ENCODE data around the gene BCAS3.

The BCAS3 gene

DNA sequence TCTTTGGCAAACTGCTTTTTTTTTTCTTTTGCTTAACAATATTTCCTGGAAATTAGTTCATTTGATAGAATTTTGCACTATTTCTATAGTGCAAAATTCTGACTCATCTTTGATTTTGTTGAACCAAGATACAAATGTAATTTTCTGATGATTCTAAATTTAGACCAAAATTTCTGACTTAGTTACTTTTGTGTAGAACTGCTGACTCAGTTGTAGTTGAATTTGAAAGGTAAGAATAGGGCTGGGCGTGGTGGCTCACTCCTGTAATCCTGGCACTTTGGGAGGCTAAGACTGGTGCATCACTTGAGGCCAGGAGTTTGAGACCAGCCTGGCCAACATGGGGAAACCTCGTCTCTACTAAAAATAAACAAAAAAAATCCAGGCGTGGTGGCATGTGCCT is 223.0 kb downstream of the BCAS3 start:
- DNase-seq, result no peak
- no peak overlapping the region for H3K18ac ChIP-seq (ENCODE audit: low read length)
- no peak overlapping the region for H3K4ac ChIP-seq (ENCODE audit: low read depth, low read length)
- H3K27me3 ChIP-seq (ENCODE audit: insufficient read depth, low read length), result no peaks in the 10 kb centered on the region
- WGBS (ENCODE audit: extremely low coverage, insufficient coverage, insufficient read length), result no CpG with 5 or more reads among the region's 3 CpGs
- H3K79me2 ChIP-seq (ENCODE audit: control insufficient read depth, insufficient read depth, low read length, poor library complexity), result no peaks in the 10 kb centered on the region
- no peak overlapping the region for H4K91ac ChIP-seq (ENCODE audit: low read depth, low read length)
- no peak overlapping the region for H3K4me2 ChIP-seq (ENCODE audit: low read length)
- no peak overlapping the region for H2BK120ac ChIP-seq (ENCODE audit: insufficient read depth, low read length, poor library complexity)
- H3K23ac ChIP-seq (ENCODE audit: low read length), result no peak overlapping the region
- no peak overlapping the region for H3K14ac ChIP-seq (ENCODE audit: low read length)
- H3K4me1 ChIP-seq (ENCODE audit: control insufficient read depth in 1 of 2, insufficient read depth in 2 of 2, low read length in 2 of 2), result no peaks in the 10 kb centered on the region
- H3K9ac ChIP-seq (ENCODE audit: low read length), result no peak overlapping the region
- no peak overlapping the region for H4K12ac ChIP-seq (ENCODE audit: low read depth, low read length)
- H3K27ac ChIP-seq (ENCODE audit: low read depth, low read length), result no peak overlapping the region
- H3K4me3 ChIP-seq (ENCODE audit: low read depth, low read length), result no peak overlapping the region
- no peak overlapping the region for H4K8ac ChIP-seq (ENCODE audit: low read depth, low read length)
- H3K36me3 ChIP-seq (ENCODE audit: control insufficient read depth in 1 of 2, insufficient read depth in 2 of 2, low read length in 2 of 2), result peaks cover 0 to 2% of the 10 kb centered on the region in 2 experiments
- no peak overlapping the region for H2AFZ ChIP-seq (ENCODE audit: insufficient read depth, low read length, poor library complexity)
- H2BK12ac ChIP-seq (ENCODE audit: low read length), result no peak overlapping the region
- H3K9me3 ChIP-seq (ENCODE audit: insufficient read depth, low read depth, low read length), result no peaks in the 10 kb centered on the region
- no peaks in the 10 kb centered on the region for H3K79me1 ChIP-seq (ENCODE audit: low read length)
- no peak overlapping the region for H2BK5ac ChIP-seq (ENCODE audit: low read depth, low read length, poor library complexity)
- no peak overlapping the region for H2AK5ac ChIP-seq (ENCODE audit: low read length)

DNA sequence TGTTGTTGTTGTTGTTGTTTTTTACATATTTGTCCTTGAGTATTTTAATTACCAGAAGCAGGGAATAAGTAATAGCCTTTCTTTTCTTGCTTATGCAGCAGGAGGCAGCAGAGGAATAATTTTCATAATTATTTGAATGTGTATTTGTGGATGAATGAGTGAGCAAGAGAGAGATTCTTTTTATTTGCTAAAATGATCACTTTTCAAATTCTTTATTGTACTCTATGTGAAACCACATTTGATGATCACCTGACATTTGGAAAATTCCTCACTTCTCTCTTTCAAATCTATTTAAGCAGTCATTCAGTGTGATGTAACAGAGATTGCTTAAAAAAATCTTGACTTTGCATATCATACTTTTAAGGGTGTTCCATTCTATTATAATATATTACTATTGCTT is 223.6 kb downstream of the BCAS3 start:
- no peak overlapping the region for H2BK120ac ChIP-seq (ENCODE audit: insufficient read depth, low read length, poor library complexity)

DNA sequence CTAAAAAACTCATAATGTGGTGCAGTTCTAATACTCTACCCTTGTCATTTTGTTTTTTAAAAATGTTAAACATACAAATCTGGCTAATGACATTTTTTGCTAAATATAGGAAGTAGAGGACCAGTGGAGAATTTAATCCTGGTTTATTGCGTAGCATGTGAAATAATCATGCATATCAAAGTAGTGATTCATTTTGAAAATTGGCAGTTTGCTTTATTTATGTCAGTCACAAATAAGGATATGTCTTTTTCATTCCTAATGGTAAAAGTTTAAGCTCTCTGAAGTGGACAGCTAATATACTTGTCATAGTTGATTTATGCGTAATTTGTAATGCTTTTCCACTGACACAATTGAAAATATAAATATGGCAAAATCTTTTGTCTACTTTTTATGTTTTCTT is 224.2 kb downstream of the BCAS3 start:
- H3K27me3 ChIP-seq (ENCODE audit: insufficient read depth, low read length), result no peaks in the 10 kb centered on the region
- H4K12ac ChIP-seq (ENCODE audit: low read depth, low read length), result no peak overlapping the region
- H2AK5ac ChIP-seq (ENCODE audit: low read length), result no peak overlapping the region
- H4K91ac ChIP-seq (ENCODE audit: low read depth, low read length), result no peak overlapping the region
- no peak overlapping the region for H4K8ac ChIP-seq (ENCODE audit: low read depth, low read length)
- H2AFZ ChIP-seq (ENCODE audit: insufficient read depth, low read length, poor library complexity), result no peak overlapping the region
- H3K23ac ChIP-seq (ENCODE audit: low read length), result no peak overlapping the region
- no peak overlapping the region for H3K14ac ChIP-seq (ENCODE audit: low read length)
- no peak overlapping the region for H3K27ac ChIP-seq (ENCODE audit: low read depth, low read length)
- no peak overlapping the region for H3K4me3 ChIP-seq (ENCODE audit: low read depth, low read length)
- H3K79me1 ChIP-seq (ENCODE audit: low read length), result no peaks in the 10 kb centered on the region
- H3K18ac ChIP-seq (ENCODE audit: low read length), result no peak overlapping the region
- no peak overlapping the region for H3K4me2 ChIP-seq (ENCODE audit: low read length)
- no peak overlapping the region for H2BK120ac ChIP-seq (ENCODE audit: insufficient read depth, low read length, poor library complexity)
- peaks cover 0 to 2% of the 10 kb centered on the region in 2 experiments for H3K36me3 ChIP-seq (ENCODE audit: control insufficient read depth in 1 of 2, insufficient read depth in 2 of 2, low read length in 2 of 2)
- no peaks in the 10 kb centered on the region for H3K4me1 ChIP-seq (ENCODE audit: control insufficient read depth in 1 of 2, insufficient read depth in 2 of 2, low read length in 2 of 2)
- H2BK12ac ChIP-seq (ENCODE audit: low read length), result no peak overlapping the region
- no peak for DNase-seq
- no peak overlapping the region for H2BK5ac ChIP-seq (ENCODE audit: low read depth, low read length, poor library complexity)
- H3K4ac ChIP-seq (ENCODE audit: low read depth, low read length), result no peak overlapping the region
- no peak overlapping the region for H3K9ac ChIP-seq (ENCODE audit: low read length)
- no peaks in the 10 kb centered on the region for H3K79me2 ChIP-seq (ENCODE audit: control insufficient read depth, insufficient read depth, low read length, poor library complexity)
- no peaks in the 10 kb centered on the region for H3K9me3 ChIP-seq (ENCODE audit: insufficient read depth, low read depth, low read length)
- no CpG with 5 or more reads among the region's 2 CpGs for WGBS (ENCODE audit: extremely low coverage, insufficient coverage, insufficient read length)

More for the DNA sequence above, 223.6 kb downstream of the BCAS3 start:
- H4K91ac ChIP-seq (ENCODE audit: low read depth, low read length), result no peak overlapping the region
- H3K14ac ChIP-seq (ENCODE audit: low read length), result no peak overlapping the region
- H3K4me1 ChIP-seq (ENCODE audit: control insufficient read depth in 1 of 2, insufficient read depth in 2 of 2, low read length in 2 of 2), result no peaks in the 10 kb centered on the region
- no peak overlapping the region for H2BK12ac ChIP-seq (ENCODE audit: low read length)
- no peak overlapping the region for H3K9ac ChIP-seq (ENCODE audit: low read length)
- H3K27ac ChIP-seq (ENCODE audit: low read depth, low read length), result no peak overlapping the region
- H3K79me2 ChIP-seq (ENCODE audit: control insufficient read depth, insufficient read depth, low read length, poor library complexity), result no peaks in the 10 kb centered on the region
- no peaks in the 10 kb centered on the region for H3K27me3 ChIP-seq (ENCODE audit: insufficient read depth, low read length)
- no peak overlapping the region for H3K4me2 ChIP-seq (ENCODE audit: low read length)
- H2AK5ac ChIP-seq (ENCODE audit: low read length), result no peak overlapping the region
- no peak overlapping the region for H3K4ac ChIP-seq (ENCODE audit: low read depth, low read length)
- H3K23ac ChIP-seq (ENCODE audit: low read length), result no peak overlapping the region
- no peak overlapping the region for H3K4me3 ChIP-seq (ENCODE audit: low read depth, low read length)
- DNase-seq, result no peak
- H3K36me3 ChIP-seq (ENCODE audit: control insufficient read depth in 1 of 2, insufficient read depth in 2 of 2, low read length in 2 of 2), result peaks cover 0 to 2% of the 10 kb centered on the region in 2 experiments
- H3K18ac ChIP-seq (ENCODE audit: low read length), result no peak overlapping the region
- no peak overlapping the region for H4K8ac ChIP-seq (ENCODE audit: low read depth, low read length)
- no peak overlapping the region for H4K12ac ChIP-seq (ENCODE audit: low read depth, low read length)
- H3K9me3 ChIP-seq (ENCODE audit: insufficient read depth, low read depth, low read length), result no peaks in the 10 kb centered on the region
- H2BK5ac ChIP-seq (ENCODE audit: low read depth, low read length, poor library complexity), result no peak overlapping the region
- H3K79me1 ChIP-seq (ENCODE audit: low read length), result no peaks in the 10 kb centered on the region
- H2AFZ ChIP-seq (ENCODE audit: insufficient read depth, low read length, poor library complexity), result no peak overlapping the region

DNA sequence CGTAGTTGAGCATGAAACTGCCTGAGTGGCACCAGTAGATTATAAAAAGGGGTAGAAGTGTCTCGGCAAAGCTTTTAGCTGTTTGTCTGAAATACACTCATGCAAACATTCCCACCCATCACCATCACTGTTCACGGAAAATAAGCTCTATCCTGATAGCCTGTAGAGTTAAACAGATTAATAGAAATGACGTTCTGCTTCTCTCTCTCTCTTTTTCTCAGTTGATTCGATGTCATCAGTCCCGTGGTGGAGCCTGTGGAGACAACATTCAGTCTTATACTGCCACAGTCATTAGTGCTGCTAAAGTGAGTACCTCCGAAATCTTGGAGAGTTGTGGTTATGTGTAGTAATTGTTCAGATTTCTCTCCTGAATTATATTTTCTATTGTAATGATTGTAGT is 224.7 kb downstream of the BCAS3 start:
- Histone ChIP-seq H3K79me2 (ENCODE audit: control insufficient read depth, insufficient read depth, low read length, poor library complexity) (no peaks in the 10 kb centered on the region), H3K36me3 (ENCODE audit: control insufficient read depth in 1 of 2, insufficient read depth in 2 of 2, low read length in 2 of 2) (peaks cover 0 to 2% of the 10 kb centered on the region in 2 experiments), H2BK5ac (ENCODE audit: low read depth, low read length, poor library complexity) (no peak overlapping the region), H4K91ac (ENCODE audit: low read depth, low read length) (no peak overlapping the region), H3K9me3 (ENCODE audit: insufficient read depth, low read depth, low read length) (no peaks in the 10 kb centered on the region), H4K8ac (ENCODE audit: low read depth, low read length) (no peak overlapping the region), H3K27me3 (ENCODE audit: insufficient read depth, low read length) (no peaks in the 10 kb centered on the region), H3K4me2 (ENCODE audit: low read length) (no peak overlapping the region), H4K12ac (ENCODE audit: low read depth, low read length) (no peak overlapping the region), H3K4me1 (ENCODE audit: control insufficient read depth in 1 of 2, insufficient read depth in 2 of 2, low read length in 2 of 2) (no peaks in the 10 kb centered on the region), H2BK120ac (ENCODE audit: insufficient read depth, low read length, poor library complexity) (no peak overlapping the region), H3K14ac (ENCODE audit: low read length) (no peak overlapping the region), H3K79me1 (ENCODE audit: low read length) (no peaks in the 10 kb centered on the region), H3K9ac (ENCODE audit: low read length) (no peak overlapping the region), H3K23ac (ENCODE audit: low read length) (no peak overlapping the region), H2BK12ac (ENCODE audit: low read length) (no peak overlapping the region), H2AFZ (ENCODE audit: insufficient read depth, low read length, poor library complexity) (no peak overlapping the region), H2AK5ac (ENCODE audit: low read length) (no peak overlapping the region), H3K4me3 (ENCODE audit: low read depth, low read length) (no peak overlapping the region), H3K4ac (ENCODE audit: low read depth, low read length) (no peak overlapping the region), H3K18ac (ENCODE audit: low read length) (no peak overlapping the region), H3K27ac (ENCODE audit: low read depth, low read length) (no peak overlapping the region)
- WGBS (ENCODE audit: extremely low coverage, insufficient coverage, insufficient read length), result no CpG with 5 or more reads among the region's 7 CpGs
- no peak for DNase-seq
